Spleen (tissue), 7 donors: ENCODE data around the gene STEAP3.

Source experiments
- CTCF ChIP-seq, 11 experiments: fragments of 200-600 bp in 7 of 11; fragments of 450-650 bp in 4 of 11; sonication (generic) in 4 of 11; IDR thresholded peaks in 8 of 11; conservative IDR thresholded peaks in 3 of 11; 1 replicate in 7 of 11; 2 replicates in 4 of 11; pipeline versions ENCODE4 v1.4.0 to v1.8.0; 2016 to 2021; ENCODE audit warnings: antibody characterized with exemption in 11 of 11, inconsistent platforms in 4 of 11, mild to moderate bottlenecking in 1 of 11
- POLR2A ChIP-seq, 3 donors: fragments of 450-650 bp; IDR thresholded peaks; one replicate each; pipeline ENCODE4 v1.5.1; 2017; ENCODE audit warnings: antibody characterized with exemption in 3 of 3, mild to moderate bottlenecking in 1 of 3
- POLR2AphosphoS5 ChIP-seq, 3 donors: sonication (generic); formaldehyde crosslinking; IDR thresholded peaks; one replicate each; pipeline ENCODE4 v1.5.1; 2017; ENCODE audit warnings: antibody characterized with exemption in 3 of 3
- donor health status: DM: no; HTN: no; CAD: no; lungs with moderate emphysema.
- donor health status: DM: no; HTN: no; CAD: no.
- donor health status: DM: no; HTN: no; CAD: no.

- no peak for TF ChIP-seq CTCF (IDR thresholded peaks at IDR 0.05 in 8 of 11, conservative IDR thresholded peaks at IDR 0.05 in 3 of 11)
- no peak for TF ChIP-seq POLR2AphosphoS5 (IDR thresholded peaks at IDR 0.05)
- TF ChIP-seq POLR2A (IDR thresholded peaks at IDR 0.05), result no peak
These were observed 642 bp upstream of the STEAP3 start for GRCh38 chr2:119222863-119223520.
